HEK293 (cell line): ENCODE measurements around the gene UGT1A10.
"Not testable (repeated sequence)": the region's sequence is repeated elsewhere in the genome, so short reads cannot be mapped to it uniquely, and the experiment has no call there.

Experiments
- CTCF ChIA-PET: fragments of 350-600 bp; formaldehyde crosslinking; extraction: SDS; loops from one replicate; lab custom pipeline; 2021; ENCODE audit warnings: antibody characterized with exemption; lab: Yijun Ruan, JAX
- POLR2A ChIA-PET: fragments of 300-600 bp; formaldehyde crosslinking; extraction: SDS; loops from one replicate; lab custom pipeline; 2020; ENCODE audit warnings: antibody characterized with exemption, inconsistent platforms; lab: Yijun Ruan, JAX
- H3K27ac ChIP-seq: fragments of 200-500 bp; sonication (Bioruptor generic); 2 replicates; pipeline ENCODE4 v1.5.1; 2014; ENCODE audit warnings: low read depth, low read length, control low read depth, inconsistent platforms; ENCODE audit errors: extremely low read depth
- H3K36me3 ChIP-seq, 2 experiments: fragments of 200-500 bp in 1 of 2; sonication (Bioruptor generic) in 1 of 2; 1 replicate in 1 of 2; 2 replicates in 1 of 2; pipeline ENCODE4 v1.5.1; 2014 to 2017; ENCODE audit warnings: inconsistent platforms in 2 of 2, low read length in 2 of 2; ENCODE audit not compliant: control insufficient read depth in 2 of 2, insufficient read depth in 1 of 2
- H3K4me1 ChIP-seq: fragments of 200-500 bp; sonication (Bioruptor generic); 2 replicates; pipeline ENCODE4 v1.5.1; 2014; ENCODE audit warnings: mild to moderate bottlenecking, low read length, inconsistent platforms; ENCODE audit not compliant: control insufficient read depth, insufficient read depth
- H3K4me3 ChIP-seq: 2 replicates; pipeline ENCODE4 v1.5.1; 2011; ENCODE audit warnings: low read depth, mild to moderate bottlenecking, control low read depth, low read length, moderate library complexity
- H3K9me3 ChIP-seq: fragments of 200-500 bp; sonication (Bioruptor generic); 2 replicates; pipeline ENCODE4 v1.5.1; 2014; ENCODE audit warnings: low read depth, low read length, inconsistent platforms; ENCODE audit not compliant: control insufficient read depth, insufficient read depth
- SETDB1 ChIP-seq: IDR thresholded peaks from one replicate; pipeline ENCODE4 v1.6.1; 2017; ENCODE audit warnings: mild to moderate bottlenecking, low read length, moderate library complexity, mixed read lengths; ENCODE audit not compliant: insufficient read length
- ZBTB1 ChIP-seq: fragments of 450-650 bp; formaldehyde crosslinking; IDR thresholded peaks from 2 replicates; pipeline ENCODE4 v1.5.1; 2016; ENCODE audit warnings: missing biosample characterization, missing genetic modification characterization
- ZBTB17 ChIP-seq: fragments of 450-650 bp; formaldehyde crosslinking; IDR thresholded peaks from 2 replicates; pipeline ENCODE4 v1.5.1; 2016; ENCODE audit warnings: missing biosample characterization, missing genetic modification characterization
- ZBTB49 ChIP-seq: fragments of 450-650 bp; formaldehyde crosslinking; IDR thresholded peaks from 2 replicates; pipeline ENCODE4 v1.5.1; 2016; ENCODE audit warnings: missing biosample characterization, missing genetic modification characterization, low read depth
- ZBTB7A ChIP-seq: fragments of 450-650 bp; formaldehyde crosslinking; IDR thresholded peaks from 2 replicates; pipeline ENCODE4 v1.5.1; 2016; ENCODE audit warnings: low read depth, missing biosample characterization, missing genetic modification characterization
- ZNF223 ChIP-seq: fragments of 450-650 bp; formaldehyde crosslinking; IDR thresholded peaks from 2 replicates; pipeline ENCODE4 v1.5.1; 2016; ENCODE audit warnings: missing biosample characterization, missing genetic modification characterization
- ZNF426 ChIP-seq: fragments of 450-650 bp; formaldehyde crosslinking; IDR thresholded peaks from 2 replicates; pipeline ENCODE4 v1.5.1; 2017; ENCODE audit warnings: missing biosample characterization, missing genetic modification characterization, mild to moderate bottlenecking, inconsistent platforms, moderate library complexity
- TF ChIP-seq, protein P1 (sequence below): fragments of 450-650 bp; formaldehyde crosslinking; IDR thresholded peaks from 2 replicates; pipeline ENCODE4 v1.5.1; 2017; ENCODE audit warnings: missing biosample characterization, missing genetic modification characterization
- TF ChIP-seq, protein P2 (sequence below): fragments of 450-650 bp; formaldehyde crosslinking; IDR thresholded peaks from 2 replicates; pipeline ENCODE4 v1.5.1; 2016; ENCODE audit warnings: missing biosample characterization, missing genetic modification characterization
- TF ChIP-seq, protein P3 (sequence below): fragments of 450-650 bp; formaldehyde crosslinking; IDR thresholded peaks from 2 replicates; pipeline ENCODE4 v1.5.1; 2017; ENCODE audit warnings: missing biosample characterization, missing genetic modification characterization

Gene UGT1A10

GRCh38 chr2:233750689-233751088, 114.4 kb downstream of the UGT1A10 start:
- H3K27ac ChIP-seq: not testable (repeated sequence)
- peak; percentile 76 for TF ChIP-seq SETDB1
- TF ChIP-seq, all 188 proteins: peak for 1; not testable (repeated sequence) for 187
- H3K9me3 ChIP-seq, POLR2A ChIA-PET, H3K4me3 ChIP-seq, H3K36me3 ChIP-seq, H3K4me1 ChIP-seq: not testable (repeated sequence)
- CTCF ChIA-PET: interaction anchor here (0.6 to 0.7 kb wide), 2 partner anchors 303 to 371 kb away, joined by 3 to 4 read pairs; no protein-coding TSS in a partner anchor

DNA sequence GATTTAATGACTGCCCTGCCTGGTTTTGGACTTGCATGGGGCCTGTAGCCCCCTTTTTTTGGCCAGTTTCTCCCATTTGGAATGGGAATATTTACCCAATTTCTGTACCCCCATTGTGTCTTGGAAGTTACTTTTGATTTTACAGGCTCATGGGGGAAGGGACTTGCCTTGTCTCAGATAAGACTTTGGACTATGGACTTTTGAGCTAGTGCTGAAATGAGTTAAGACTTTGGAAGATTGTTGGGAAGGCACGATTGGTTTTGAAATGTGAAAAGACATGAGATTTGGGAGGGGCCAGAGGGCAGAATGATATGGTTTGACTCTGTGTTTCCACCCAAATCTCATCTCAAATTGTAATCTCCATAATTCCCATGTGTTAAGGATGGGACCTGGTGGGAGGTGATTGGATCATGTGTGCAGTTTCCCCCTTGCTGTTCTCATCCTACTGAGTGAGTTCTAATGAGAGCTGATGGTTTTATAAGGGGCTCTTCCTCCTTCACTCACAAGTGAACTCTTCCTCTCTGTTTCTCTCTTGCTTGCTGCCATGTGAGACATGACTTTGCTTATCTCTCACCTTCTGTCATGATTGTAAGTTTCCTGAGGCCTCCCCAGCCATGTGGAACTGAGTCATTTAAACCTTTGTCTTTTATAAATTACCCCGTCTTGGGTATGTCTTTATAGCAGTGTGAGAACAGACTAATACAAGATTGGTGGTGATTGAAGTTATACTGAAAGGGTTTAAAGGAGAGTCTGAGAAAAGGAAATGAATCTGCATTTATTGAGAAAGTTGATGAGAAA, 115.2 kb downstream of the UGT1A10 start:
- H3K4me3 ChIP-seq, H3K36me3 ChIP-seq, H3K27ac ChIP-seq, H3K9me3 ChIP-seq, H3K4me1 ChIP-seq, POLR2A ChIA-PET: not testable (repeated sequence)
- CTCF ChIA-PET: interaction anchor here (0.6 to 0.7 kb wide), 2 partner anchors 303 to 371 kb away, joined by 3 to 4 read pairs; no protein-coding TSS in a partner anchor

- Histone ChIP-seq H3K36me3 (no peaks in the 10 kb centered on the region), H3K9me3 (no peaks in the 10 kb centered on the region), H3K4me3 (no peak overlapping the region), H3K4me1 (no peaks in the 10 kb centered on the region), H3K27ac (no peak overlapping the region)
- ChIA-PET POLR2A (no interaction called here), CTCF (no interaction called here)
- TF ChIP-seq, protein P1, sequence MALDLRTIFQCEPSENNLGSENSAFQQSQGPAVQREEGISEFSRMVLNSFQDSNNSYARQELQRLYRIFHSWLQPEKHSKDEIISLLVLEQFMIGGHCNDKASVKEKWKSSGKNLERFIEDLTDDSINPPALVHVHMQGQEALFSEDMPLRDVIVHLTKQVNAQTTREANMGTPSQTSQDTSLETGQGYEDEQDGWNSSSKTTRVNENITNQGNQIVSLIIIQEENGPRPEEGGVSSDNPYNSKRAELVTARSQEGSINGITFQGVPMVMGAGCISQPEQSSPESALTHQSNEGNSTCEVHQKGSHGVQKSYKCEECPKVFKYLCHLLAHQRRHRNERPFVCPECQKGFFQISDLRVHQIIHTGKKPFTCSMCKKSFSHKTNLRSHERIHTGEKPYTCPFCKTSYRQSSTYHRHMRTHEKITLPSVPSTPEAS (tag by site-specific recombination): no peak
- TF ChIP-seq ZBTB49 (tag by site-specific recombination) (no peak), ZNF426 (tag by site-specific recombination) (no peak), ZBTB1 (tag by site-specific recombination) (no peak), ZBTB17 (tag by site-specific recombination) (no peak), ZBTB7A (tag by site-specific recombination) (no peak), ZNF223 (tag by site-specific recombination) (no peak)
- TF ChIP-seq, protein P2, sequence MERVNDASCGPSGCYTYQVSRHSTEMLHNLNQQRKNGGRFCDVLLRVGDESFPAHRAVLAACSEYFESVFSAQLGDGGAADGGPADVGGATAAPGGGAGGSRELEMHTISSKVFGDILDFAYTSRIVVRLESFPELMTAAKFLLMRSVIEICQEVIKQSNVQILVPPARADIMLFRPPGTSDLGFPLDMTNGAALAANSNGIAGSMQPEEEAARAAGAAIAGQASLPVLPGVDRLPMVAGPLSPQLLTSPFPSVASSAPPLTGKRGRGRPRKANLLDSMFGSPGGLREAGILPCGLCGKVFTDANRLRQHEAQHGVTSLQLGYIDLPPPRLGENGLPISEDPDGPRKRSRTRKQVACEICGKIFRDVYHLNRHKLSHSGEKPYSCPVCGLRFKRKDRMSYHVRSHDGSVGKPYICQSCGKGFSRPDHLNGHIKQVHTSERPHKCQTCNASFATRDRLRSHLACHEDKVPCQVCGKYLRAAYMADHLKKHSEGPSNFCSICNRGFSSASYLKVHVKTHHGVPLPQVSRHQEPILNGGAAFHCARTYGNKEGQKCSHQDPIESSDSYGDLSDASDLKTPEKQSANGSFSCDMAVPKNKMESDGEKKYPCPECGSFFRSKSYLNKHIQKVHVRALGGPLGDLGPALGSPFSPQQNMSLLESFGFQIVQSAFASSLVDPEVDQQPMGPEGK (tag by site-specific recombination): no peak
- TF ChIP-seq, protein P3, sequence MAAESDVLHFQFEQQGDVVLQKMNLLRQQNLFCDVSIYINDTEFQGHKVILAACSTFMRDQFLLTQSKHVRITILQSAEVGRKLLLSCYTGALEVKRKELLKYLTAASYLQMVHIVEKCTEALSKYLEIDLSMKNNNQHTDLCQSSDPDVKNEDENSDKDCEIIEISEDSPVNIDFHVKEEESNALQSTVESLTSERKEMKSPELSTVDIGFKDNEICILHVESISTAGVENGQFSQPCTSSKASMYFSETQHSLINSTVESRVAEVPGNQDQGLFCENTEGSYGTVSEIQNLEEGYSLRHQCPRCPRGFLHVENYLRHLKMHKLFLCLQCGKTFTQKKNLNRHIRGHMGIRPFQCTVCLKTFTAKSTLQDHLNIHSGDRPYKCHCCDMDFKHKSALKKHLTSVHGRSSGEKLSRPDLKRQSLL: no peak
Observed at GRCh38 chr2:233754872-233755611, 118.8 kb downstream of the UGT1A10 start.
